ENCODE measurements around the gene RNF39. TPM values are rescaled to one million over a fixed set of nuclear protein-coding genes. Genes with fewer than 3 reads are reported as not detected.

RNF39 gene, protein sequence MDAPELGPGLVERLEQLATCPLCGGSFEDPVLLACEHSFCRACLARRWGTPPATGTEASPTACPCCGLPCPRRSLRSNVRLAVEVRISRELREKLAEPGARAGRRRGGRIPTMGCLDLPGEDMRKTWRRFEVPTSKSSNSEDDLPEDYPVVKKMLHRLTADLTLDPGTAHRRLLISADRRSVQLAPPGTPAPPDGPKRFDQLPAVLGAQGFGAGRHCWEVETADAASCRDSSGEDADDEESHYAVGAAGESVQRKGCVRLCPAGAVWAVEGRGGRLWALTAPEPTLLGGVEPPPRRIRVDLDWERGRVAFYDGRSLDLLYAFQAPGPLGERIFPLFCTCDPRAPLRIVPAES
- total RNA-seq (2022; extraction: Qiagen RNA extraction; ENCODE audit: low read depth): 0.03 TPM in 1 of 5 replicates, not detected in the others

GRCh38 chr6:30075094-30075789 is at the start of gene RNF39:
RNF39 (minus strand) TSS chr6:30075769; CDS start chr6:30075585, 184 bp downstream.

DNA sequence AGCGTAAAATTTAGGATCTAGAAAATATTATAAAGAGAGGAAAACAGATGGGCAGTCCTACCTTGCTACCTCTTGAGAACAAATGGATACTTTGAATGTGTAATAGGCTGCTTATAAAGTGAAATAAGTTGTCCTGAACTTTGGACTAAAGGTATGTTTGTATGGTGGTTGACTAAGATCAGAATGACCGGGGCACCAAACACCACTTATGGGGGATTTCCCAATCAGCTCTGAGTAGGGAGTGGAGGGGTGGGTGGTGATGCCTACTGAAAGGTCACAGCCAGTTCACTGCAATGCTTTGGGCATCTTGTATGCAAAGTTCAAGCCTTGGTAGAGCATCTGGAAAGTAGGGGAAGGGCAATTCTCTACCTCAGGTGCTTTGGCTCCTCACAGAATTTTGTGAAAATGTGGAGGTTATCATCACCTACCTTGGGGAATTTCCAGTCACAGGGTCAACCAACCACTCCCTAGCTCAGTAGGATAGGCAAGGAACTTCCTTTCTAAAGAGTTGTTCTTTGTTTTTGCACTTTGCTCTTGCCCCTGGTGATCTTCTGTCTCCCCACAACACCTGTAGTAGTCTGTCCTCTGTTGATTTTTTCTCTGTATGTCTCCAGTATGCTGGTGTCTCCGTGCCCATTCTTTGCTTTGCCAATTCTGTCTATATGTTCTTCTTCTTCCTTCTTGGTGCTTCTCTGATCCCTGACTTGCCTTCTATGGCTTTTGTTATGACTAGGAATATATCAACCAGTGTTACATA is 37.6 kb upstream of the RNF39 start, which contains the start of gene TRIM31:
TSS of gene TRIM31 (minus strand) at position 88 of the 757 bp plus-strand sequence. CDS start 285 bp downstream, outside the sequence.

GRCh38 chr6:30066577-30067459 is 8.8 kb downstream of the RNF39 start, which contains the start of gene PPP1R11:
PPP1R11 (plus strand) TSS chr6:30067198; CDS start chr6:30067411, 213 bp downstream.

GRCh38 chr6:30061092-30061857 is 14.3 kb downstream of the RNF39 start, which contains the start of gene POLR1H:
POLR1H (plus strand) TSS chr6:30061265; CDS start chr6:30061525, 260 bp downstream.

Other genes with a start within 250 kb of the RNF39 start
- 0.03 TPM in 1 of 5 replicates, not detected in the others for gene HLA-G, start 247.9 kb downstream of the RNF39 start, total RNA-seq (2022; extraction: Qiagen RNA extraction; ENCODE audit: low read depth)
- gene HLA-A, start 133.2 kb downstream of the RNF39 start, total RNA-seq (2022; extraction: Qiagen RNA extraction; ENCODE audit: low read depth): 113 to 144 TPM (median 140 TPM) in 5 replicates
- 25.7 to 36.9 TPM (median 36.2 TPM) in 5 replicates for gene POLR1H, start 14.5 kb downstream of the RNF39 start, total RNA-seq (2022; extraction: Qiagen RNA extraction; ENCODE audit: low read depth)
- gene PPP1R11, start 8.6 kb downstream of the RNF39 start, total RNA-seq (2022; extraction: Qiagen RNA extraction; ENCODE audit: low read depth): 41.4 to 46.0 TPM (median 43.2 TPM) in 5 replicates
- gene TRIM31, start 37.3 kb upstream of the RNF39 start, total RNA-seq (2022; extraction: Qiagen RNA extraction; ENCODE audit: low read depth): 1.2 to 2.1 TPM (median 2.1 TPM) in 5 replicates
- not detected in 5 replicates for gene TRIM40, start 60.4 kb upstream of the RNF39 start, total RNA-seq (2022; extraction: Qiagen RNA extraction; ENCODE audit: low read depth)
- not detected in 5 replicates for gene TRIM10, start 85.4 kb upstream of the RNF39 start, total RNA-seq (2022; extraction: Qiagen RNA extraction; ENCODE audit: low read depth)
- 0.29 TPM in 1 of 5 replicates, not detected in the others for gene TRIM15, start 87.8 kb upstream of the RNF39 start, total RNA-seq (2022; extraction: Qiagen RNA extraction; ENCODE audit: low read depth)
- gene TRIM26, start 137.6 kb upstream of the RNF39 start, total RNA-seq (2022; extraction: Qiagen RNA extraction; ENCODE audit: low read depth): 24.8 to 27.3 TPM (median 25.7 TPM) in 5 replicates

All from A549 treated with CpdA at 1 μM for 4 hours (cell line).